IPS-20b (cell line): Measurements from ENCODE around the gene SLC17A2.

Source experiments
- H3K27ac ChIP-seq: one replicate; pipeline ENCODE4 v1.5.1; 2013; ENCODE audit warnings: low read length
- H3K27me3 ChIP-seq: 2 replicates; pipeline ENCODE4 v1.6.1; 2013; ENCODE audit warnings: mild to moderate bottlenecking, low read length, inconsistent platforms; ENCODE audit not compliant: insufficient read depth
- H3K36me3 ChIP-seq: 2 replicates; pipeline ENCODE4 v1.6.1; 2013; ENCODE audit warnings: low read depth, mild to moderate bottlenecking, inconsistent platforms, low read length, moderate library complexity; ENCODE audit not compliant: insufficient read depth
- H3K4me1 ChIP-seq: 2 replicates; pipeline ENCODE4 v1.6.1; 2013; ENCODE audit warnings: mild to moderate bottlenecking, control low read depth, inconsistent platforms, low read length, moderate library complexity; ENCODE audit not compliant: insufficient read depth
- H3K4me3 ChIP-seq: 2 replicates; pipeline ENCODE4 v1.5.1; 2013; ENCODE audit warnings: mild to moderate bottlenecking, low read length, inconsistent platforms
- H3K9ac ChIP-seq: 2 replicates; pipeline ENCODE4 v1.6.1; 2013; ENCODE audit warnings: low read depth, mild to moderate bottlenecking, inconsistent platforms, low read length, moderate library complexity
- H3K9me3 ChIP-seq: 2 replicates; pipeline ENCODE4 v1.6.1; 2013; ENCODE audit warnings: mild to moderate bottlenecking, low read depth, low read length, inconsistent platforms; ENCODE audit not compliant: insufficient read depth

Gene SLC17A2

DNA sequence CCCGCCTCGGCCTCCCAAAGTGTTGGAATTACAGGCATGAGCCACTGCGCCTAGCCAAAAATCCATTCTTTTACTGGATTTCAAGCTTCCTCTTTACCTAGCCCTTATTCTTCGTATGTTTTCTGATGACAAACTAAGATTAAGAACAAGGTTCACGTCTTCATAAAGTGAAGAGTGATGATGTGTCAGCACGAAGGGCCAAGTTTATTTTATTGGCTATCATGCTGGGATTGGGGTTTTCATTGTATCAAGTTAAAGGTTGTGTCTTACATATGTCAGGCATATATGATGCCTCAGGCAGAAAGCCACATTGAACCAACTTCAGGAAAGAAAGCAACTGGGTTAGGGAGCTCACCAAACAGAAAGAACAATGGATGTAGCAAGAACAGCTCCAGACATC lies 36.7 kb downstream of the SLC17A2 start:
- H3K9ac ChIP-seq, result no peak overlapping the region
- no peaks in the 10 kb centered on the region for H3K27me3 ChIP-seq
- H3K27ac ChIP-seq, result no peak overlapping the region
- no peaks in the 10 kb centered on the region for H3K9me3 ChIP-seq
- no peaks in the 10 kb centered on the region for H3K36me3 ChIP-seq
- no peak overlapping the region for H3K4me3 ChIP-seq
- peaks cover 7% of the 10 kb centered on the region; the same call in 1 of the 2 replicates for H3K4me1 ChIP-seq

DNA sequence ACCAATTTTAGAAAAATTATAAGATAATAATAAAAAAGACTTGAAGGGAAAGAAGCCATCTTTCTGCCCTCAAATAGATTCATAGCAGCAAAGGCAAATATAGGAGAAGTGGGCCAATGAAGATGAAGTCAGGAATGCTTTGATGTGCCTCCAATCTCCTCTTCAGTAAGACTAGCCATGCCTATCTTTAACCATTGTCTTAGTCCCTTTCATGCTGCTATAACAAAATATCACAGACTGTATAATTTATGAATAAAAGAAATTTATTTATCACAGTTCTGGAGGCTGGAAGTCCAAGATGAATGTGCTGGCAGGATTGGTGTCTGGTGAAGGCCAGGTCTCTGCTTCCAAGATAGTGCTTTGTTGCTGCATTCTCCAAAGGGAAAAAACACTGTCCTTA lies 37.6 kb downstream of the SLC17A2 start:
- no peaks in the 10 kb centered on the region for H3K36me3 ChIP-seq
- no peak overlapping the region for H3K4me3 ChIP-seq
- no peak overlapping the region for H3K9ac ChIP-seq
- H3K9me3 ChIP-seq, result no peaks in the 10 kb centered on the region
- no peak overlapping the region for H3K27ac ChIP-seq
- H3K4me1 ChIP-seq, result no peaks in the 10 kb centered on the region
- no peaks in the 10 kb centered on the region for H3K27me3 ChIP-seq

DNA sequence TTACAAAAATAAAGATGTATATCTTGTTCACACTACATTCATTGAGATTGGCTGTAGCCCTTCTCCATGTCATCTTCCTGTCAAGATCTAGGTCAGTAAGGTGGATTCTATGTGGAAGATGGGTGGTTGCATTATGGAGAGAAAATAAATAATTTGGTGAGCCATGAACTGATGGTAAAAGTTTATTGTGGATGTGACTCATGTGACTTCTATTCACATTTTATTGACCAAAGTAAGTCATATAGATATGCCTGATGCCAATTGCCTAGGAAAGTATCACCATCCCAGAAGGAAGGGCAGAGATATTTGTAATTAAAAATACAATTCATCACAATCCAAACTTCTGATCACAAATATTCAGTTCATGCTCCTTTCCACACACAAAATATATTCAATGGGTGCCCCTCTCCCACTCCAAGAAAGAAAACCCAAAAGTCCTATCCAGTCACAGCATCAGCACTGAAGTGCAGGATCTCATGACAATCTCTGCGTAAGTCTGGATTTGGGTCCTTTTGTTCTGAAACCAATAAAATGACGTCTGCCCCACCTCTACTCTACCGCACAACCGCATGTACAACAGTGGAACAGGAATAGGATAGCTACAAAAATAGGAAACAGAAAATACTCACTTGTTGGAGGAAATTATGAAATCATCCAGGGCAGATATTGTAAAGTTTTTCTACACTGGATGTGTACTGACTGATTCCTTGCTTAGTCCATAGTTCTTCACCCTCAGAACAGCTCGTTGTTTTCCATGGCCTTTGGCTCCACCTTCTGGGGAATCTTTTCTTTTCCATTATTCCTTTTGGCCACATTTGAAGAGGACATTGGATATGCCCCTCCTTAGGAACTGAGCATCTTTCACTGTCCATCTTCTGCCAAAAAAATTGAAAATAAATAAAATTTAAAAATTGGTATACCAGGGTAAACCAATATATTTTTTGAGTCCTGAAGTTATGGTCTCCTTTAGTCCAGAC lies 40.3 kb downstream of the SLC17A2 start:
- no peaks in the 10 kb centered on the region for H3K36me3 ChIP-seq
- no peak overlapping the region for H3K9ac ChIP-seq
- H3K27me3 ChIP-seq, result no peaks in the 10 kb centered on the region
- H3K4me1 ChIP-seq, result no peaks in the 10 kb centered on the region
- H3K9me3 ChIP-seq, result no peaks in the 10 kb centered on the region
- H3K27ac ChIP-seq, result no peak overlapping the region
- H3K4me3 ChIP-seq, result no peak overlapping the region

DNA sequence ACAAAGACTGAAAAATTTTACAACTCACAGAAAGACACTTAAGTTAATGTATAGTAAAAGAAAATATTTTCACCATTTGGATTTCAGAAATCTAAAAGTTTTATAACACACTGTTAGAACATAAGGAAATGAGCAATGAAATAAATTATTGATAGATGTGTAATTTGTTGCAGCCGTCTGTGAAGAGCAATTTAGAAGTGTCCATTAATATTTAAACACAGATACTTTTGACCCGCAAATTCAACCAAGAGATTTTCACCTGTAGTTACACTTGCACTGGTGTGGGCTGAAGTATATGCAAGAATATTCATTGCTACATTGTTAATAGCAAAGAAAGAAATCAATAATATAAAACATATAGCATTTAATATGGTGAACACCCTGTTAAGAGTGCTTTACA lies 41.9 kb downstream of the SLC17A2 start:
- H3K9me3 ChIP-seq, result no peaks in the 10 kb centered on the region

DNA sequence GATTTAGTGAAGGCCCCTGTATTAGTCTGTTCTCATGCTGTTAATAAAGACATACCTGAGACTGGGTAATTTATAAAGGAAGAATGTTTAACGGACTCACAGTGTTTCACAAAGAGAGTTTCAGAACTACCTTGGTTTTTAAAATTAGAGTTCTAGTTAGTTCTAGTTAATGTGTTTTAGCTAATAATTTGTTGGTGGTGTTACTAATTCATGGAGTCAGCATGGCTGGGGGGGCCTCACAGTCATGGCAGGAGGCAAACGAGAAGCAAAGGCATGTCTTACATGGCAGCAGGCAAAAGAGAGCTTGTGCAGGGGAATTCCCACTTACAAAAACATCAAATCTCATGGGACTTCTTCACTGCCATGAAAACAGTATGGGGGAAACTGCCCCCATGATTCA lies 44.4 kb downstream of the SLC17A2 start:
- Histone ChIP-seq H3K4me3 (no peak overlapping the region), H3K27me3 (no peaks in the 10 kb centered on the region; the same call in 1 of the 2 replicates), H3K9me3 (no peaks in the 10 kb centered on the region), H3K4me1 (no peaks in the 10 kb centered on the region), H3K36me3 (no peaks in the 10 kb centered on the region), H3K27ac (no peak overlapping the region), H3K9ac (no peak overlapping the region)

More for the DNA sequence above, 41.9 kb downstream of the SLC17A2 start:
- Histone ChIP-seq H3K27me3 (no peaks in the 10 kb centered on the region), H3K9ac (no peak overlapping the region), H3K4me3 (no peak overlapping the region), H3K4me1 (no peaks in the 10 kb centered on the region), H3K36me3 (no peaks in the 10 kb centered on the region), H3K27ac (no peak overlapping the region)

DNA sequence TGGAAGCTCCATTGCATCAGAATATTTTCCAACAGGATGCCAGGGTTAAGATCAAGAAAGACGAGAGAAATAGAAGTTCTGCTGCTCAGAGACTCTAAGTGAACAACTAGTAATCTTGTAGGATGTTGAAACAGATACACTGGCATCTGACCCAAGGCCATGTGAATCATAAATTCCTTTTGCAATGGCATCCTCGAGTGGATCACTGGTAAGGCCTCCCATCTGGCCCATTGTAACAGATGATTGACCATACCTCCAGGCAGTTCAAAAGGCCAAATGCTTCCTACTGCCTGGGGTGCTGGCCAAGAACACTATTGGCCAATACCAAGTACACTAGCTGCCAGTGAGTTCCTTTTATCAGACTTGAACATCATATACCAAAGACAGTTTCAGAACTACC lies 46.5 kb downstream of the SLC17A2 start:
- Histone ChIP-seq H3K4me3 (no peak overlapping the region), H3K36me3 (no peaks in the 10 kb centered on the region), H3K27ac (no peak overlapping the region), H3K27me3 (no peaks in the 10 kb centered on the region; the same call in 1 of the 2 replicates), H3K9ac (no peak overlapping the region), H3K9me3 (no peaks in the 10 kb centered on the region), H3K4me1 (no peaks in the 10 kb centered on the region)

DNA sequence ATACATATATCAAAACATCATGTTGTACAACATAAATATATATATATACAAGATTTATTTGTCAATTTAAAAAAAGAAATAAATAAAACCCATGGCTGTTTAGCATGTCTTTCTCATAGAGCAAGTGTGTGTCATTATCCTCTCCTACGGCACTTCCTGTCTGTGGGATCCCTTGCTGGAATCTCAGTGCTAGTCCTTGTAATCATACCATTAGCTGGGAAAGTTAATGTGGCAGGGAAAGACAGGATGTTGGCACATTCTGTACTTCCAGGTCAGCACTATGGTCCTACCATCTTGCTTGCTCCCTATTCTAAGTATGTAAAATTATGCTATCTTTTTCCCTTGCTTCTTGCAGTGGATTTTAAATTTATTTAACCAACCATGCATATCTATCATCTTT lies 47.0 kb downstream of the SLC17A2 start:
- H3K4me1 ChIP-seq, result no peaks in the 10 kb centered on the region
- H3K9me3 ChIP-seq, result no peaks in the 10 kb centered on the region
- no peaks in the 10 kb centered on the region for H3K36me3 ChIP-seq
- H3K9ac ChIP-seq, result no peak overlapping the region
- no peak overlapping the region for H3K27ac ChIP-seq
- no peak overlapping the region for H3K4me3 ChIP-seq
- no peaks in the 10 kb centered on the region; the same call in 1 of the 2 replicates for H3K27me3 ChIP-seq

DNA sequence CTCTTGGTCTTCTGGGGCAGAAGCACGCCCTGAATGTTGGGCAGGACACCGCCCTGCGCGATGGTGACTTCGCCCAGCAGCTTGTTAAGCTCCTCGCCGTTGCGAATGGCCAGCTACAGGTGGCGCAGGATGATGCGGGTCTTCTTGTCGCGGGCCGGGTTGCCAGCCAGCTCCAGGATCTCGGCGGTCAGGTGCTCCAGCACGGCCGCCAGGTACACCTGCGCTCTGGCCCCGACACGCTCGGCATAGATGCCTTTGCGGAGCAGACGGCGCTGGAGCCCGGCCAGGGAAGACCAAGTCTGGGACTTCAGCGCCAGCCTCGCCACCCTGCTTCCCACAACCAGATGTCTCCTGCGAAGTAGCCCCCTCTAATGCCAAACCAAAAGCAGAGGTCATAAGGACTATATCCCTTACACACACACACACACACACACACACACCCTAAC lies 48.4 kb downstream of the SLC17A2 start:
- H3K36me3 ChIP-seq, result no peaks in the 10 kb centered on the region
- no peak overlapping the region for H3K9ac ChIP-seq
- no peaks in the 10 kb centered on the region for H3K4me1 ChIP-seq
- no peak overlapping the region for H3K27ac ChIP-seq
- no peaks in the 10 kb centered on the region; the same call in 1 of the 2 replicates for H3K27me3 ChIP-seq
- peak overlapping the region; percentile 10; the same call in 1 of the 2 replicates for H3K4me3 ChIP-seq
- H3K9me3 ChIP-seq, result no peaks in the 10 kb centered on the region

DNA sequence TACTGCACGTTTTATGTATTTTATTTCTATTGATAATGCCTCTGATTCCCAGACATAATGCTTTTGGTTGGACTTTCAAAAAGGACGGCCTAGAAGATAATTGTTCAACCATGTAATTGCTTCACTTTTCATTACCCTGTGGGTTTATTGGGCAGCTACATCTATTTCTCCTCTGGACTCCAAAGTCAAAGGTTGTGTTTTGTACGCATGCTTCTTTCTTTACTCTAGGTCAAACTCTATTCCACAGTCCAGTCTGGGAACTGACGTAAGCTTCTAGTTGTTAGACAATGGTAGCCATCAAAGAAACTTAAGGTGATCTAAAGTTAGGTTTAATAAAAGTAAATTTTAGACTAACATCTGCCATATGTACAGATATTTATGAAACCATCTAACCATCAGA lies 49.9 kb downstream of the SLC17A2 start:
- Histone ChIP-seq H3K27me3 (no peaks in the 10 kb centered on the region; the same call in 1 of the 2 replicates), H3K9me3 (no peaks in the 10 kb centered on the region), H3K4me3 (no peak overlapping the region), H3K27ac (no peak overlapping the region), H3K36me3 (no peaks in the 10 kb centered on the region), H3K4me1 (no peaks in the 10 kb centered on the region), H3K9ac (no peak overlapping the region)

DNA sequence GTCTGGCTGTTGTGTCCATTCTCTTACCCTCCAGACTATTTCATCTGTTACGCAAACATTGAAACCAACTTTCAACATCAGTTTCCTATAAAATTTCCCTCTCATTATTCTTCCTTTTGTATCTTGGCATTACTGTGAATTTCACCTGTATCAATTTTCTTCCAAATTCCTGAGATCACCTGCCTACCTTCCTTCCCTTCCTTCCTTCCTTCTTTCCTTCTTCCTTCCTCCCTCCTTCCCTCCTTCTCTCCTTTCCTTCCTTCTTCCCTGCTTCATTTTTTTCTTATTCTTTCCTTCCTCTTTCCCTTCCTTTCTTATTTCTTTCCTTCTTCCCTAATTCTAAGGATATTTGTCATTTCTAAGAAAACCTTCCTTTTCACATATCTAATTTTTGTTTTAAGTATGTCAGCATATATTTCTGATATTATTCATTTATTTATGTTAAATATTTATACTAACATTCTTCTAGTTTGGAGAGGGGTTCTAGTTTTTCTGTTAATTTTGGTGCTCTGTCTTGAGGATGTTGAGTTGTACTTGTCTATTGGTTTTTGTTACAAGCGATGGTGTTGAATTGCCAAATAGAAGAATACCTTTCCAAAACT lies 51.7 kb downstream of the SLC17A2 start:
- Histone ChIP-seq H3K36me3 (no peaks in the 10 kb centered on the region), H3K9ac (no peak overlapping the region), H3K9me3 (no peaks in the 10 kb centered on the region), H3K4me1 (no peaks in the 10 kb centered on the region), H3K4me3 (no peak overlapping the region), H3K27ac (no peak overlapping the region), H3K27me3 (no peaks in the 10 kb centered on the region; the same call in 1 of the 2 replicates)

DNA sequence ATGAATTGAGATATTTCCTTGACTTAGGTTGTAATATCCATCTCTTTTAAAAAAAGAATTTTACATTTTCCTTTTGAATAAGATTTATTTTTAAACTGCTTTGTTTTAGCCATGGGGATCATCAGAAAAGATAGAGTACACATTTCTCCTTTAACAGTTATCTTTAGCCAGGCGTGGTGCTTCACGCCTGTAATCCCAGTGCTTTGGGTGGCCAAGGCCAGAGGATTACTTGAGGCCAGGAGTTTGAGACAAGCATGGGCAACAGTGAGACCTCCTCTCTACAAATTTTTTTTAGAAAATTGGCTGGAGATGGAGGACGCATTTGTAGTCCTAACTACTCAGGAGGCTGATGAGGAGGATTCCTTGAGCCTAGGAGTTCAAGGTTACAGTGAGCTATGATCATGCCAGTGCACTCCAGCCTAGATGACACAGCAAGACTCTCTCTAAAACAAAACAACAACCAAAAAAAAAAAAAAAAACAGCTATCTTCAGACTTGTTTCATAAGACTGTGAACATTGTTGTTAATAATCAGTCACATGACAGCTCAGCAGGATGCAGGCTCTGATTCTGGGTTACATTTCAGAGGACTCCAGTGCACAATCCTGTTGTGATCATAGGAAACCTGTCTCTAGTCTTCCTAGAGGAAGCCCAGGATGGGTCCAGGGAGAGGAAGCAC lies 54.4 kb downstream of the SLC17A2 start:
- H3K4me3 ChIP-seq, result no peak overlapping the region
- no peak overlapping the region for H3K9ac ChIP-seq
- H3K27ac ChIP-seq, result no peak overlapping the region
- no peaks in the 10 kb centered on the region for H3K4me1 ChIP-seq
- H3K27me3 ChIP-seq, result no peaks in the 10 kb centered on the region
- no peaks in the 10 kb centered on the region for H3K36me3 ChIP-seq
- H3K9me3 ChIP-seq, result no peaks in the 10 kb centered on the region
